ENCODE measurements around the gene PHF23.
A peak's percentile ranks its signal among the peaks of the same experiment; 100 is the strongest.

The PHF23 gene

DNA sequence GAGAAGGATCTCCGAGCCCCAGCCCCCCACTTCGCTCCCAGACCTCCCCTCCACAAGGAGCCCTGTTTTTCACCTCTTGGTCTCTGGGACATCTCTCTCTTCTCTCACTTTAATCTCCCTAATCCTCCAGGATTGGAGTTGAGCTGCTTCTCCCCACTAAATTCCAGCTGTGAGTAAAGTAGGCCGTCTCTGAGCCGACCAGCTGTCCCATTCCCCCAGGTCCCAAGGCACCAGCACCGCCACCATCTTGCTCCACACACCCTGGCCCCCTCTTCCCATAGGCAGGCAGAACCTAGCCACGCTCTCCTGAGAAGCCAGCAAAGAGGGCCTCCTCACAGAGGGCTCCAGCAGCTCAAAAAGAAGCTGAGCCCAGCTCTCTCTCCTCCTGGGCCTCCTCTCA, 20.5 kb downstream of the PHF23 start:
- no peak overlapping the region for H3K4me3 ChIP-seq (ENCODE audit: low read depth, low read length)
- no peak for DNase-seq (ENCODE audit: low read depth)
- TF ChIP-seq, protein P1, sequence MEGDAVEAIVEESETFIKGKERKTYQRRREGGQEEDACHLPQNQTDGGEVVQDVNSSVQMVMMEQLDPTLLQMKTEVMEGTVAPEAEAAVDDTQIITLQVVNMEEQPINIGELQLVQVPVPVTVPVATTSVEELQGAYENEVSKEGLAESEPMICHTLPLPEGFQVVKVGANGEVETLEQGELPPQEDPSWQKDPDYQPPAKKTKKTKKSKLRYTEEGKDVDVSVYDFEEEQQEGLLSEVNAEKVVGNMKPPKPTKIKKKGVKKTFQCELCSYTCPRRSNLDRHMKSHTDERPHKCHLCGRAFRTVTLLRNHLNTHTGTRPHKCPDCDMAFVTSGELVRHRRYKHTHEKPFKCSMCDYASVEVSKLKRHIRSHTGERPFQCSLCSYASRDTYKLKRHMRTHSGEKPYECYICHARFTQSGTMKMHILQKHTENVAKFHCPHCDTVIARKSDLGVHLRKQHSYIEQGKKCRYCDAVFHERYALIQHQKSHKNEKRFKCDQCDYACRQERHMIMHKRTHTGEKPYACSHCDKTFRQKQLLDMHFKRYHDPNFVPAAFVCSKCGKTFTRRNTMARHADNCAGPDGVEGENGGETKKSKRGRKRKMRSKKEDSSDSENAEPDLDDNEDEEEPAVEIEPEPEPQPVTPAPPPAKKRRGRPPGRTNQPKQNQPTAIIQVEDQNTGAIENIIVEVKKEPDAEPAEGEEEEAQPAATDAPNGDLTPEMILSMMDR (conservative IDR thresholded peaks at IDR 0.05; ENCODE audit: low read depth, low read length) = no peak

DNA sequence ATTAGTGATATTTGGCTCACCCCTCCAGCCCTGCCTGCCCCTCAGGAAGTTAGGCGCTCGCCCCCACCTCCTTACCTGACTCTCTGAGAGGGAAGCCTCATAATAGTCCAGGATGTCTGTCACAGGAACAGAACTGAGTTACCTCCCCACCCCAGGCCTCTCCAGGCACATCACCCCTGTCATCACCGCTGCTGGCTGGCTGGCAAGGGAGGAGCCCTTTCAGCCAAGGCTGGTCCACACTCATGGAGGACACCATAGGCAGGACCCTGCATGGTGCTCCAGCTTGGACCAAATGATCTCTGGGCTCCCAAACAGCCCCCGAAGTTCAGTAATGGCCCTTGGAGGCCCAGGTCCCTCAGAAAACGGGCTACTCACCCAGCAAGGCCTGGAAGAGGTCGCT, 21.1 kb downstream of the PHF23 start:
- TF ChIP-seq, protein P1 (conservative IDR thresholded peaks at IDR 0.05; ENCODE audit: low read depth, low read length) = no peak
- H3K4me3 ChIP-seq (ENCODE audit: low read depth, low read length) = no peak overlapping the region
- DNase-seq (ENCODE audit: low read depth) = no peak

DNA sequence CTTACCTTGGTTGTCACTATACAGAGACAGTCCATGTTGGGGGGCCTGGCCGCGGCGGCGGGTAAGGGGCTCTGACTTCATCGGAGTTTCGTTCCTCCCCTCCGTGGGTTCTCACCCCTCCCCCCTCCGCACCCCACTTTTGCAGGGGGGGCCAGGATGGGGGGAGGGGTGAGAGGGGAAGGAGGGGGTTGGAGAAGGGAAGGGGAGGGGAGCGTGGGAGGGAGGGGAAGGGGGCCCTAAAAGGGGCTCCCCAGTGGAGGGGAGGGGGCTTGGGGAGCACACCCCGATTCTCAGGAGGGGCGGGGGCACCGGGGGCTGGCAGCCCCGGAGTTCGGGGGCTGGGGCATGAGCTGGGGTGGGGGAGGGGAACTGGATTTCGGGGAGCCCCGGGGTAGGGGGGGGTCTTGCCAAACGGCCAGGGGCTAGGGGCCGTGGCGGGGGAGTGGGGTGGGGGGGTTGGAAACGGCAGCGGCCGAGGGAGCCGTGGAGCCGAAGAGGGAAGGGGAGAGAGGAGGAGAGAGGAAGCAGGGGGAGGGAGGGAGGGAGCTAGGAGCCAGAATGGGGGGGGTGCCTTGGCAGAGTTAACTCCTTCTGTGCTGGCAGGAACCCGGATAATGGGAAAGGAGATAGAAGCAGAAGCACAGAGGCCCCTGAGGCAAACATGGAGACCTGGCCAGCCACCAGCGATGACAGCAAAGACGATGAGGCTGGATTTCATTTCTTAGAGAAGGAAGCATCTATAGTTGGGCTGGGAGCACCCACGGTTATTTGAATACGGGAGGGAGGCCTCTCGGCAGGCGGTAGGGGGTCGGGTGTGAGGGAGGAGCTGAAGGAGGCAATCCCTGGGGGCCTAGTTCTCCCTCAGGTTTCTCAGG, 21.9 kb downstream of the PHF23 start:
- peak; percentile 85 for DNase-seq (ENCODE audit: low read depth)
- TF ChIP-seq, protein P1 (conservative IDR thresholded peaks at IDR 0.05; ENCODE audit: low read depth, low read length) = no peak
- H3K4me3 ChIP-seq (ENCODE audit: low read depth, low read length) = peak overlapping the region; percentile 64

DNA sequence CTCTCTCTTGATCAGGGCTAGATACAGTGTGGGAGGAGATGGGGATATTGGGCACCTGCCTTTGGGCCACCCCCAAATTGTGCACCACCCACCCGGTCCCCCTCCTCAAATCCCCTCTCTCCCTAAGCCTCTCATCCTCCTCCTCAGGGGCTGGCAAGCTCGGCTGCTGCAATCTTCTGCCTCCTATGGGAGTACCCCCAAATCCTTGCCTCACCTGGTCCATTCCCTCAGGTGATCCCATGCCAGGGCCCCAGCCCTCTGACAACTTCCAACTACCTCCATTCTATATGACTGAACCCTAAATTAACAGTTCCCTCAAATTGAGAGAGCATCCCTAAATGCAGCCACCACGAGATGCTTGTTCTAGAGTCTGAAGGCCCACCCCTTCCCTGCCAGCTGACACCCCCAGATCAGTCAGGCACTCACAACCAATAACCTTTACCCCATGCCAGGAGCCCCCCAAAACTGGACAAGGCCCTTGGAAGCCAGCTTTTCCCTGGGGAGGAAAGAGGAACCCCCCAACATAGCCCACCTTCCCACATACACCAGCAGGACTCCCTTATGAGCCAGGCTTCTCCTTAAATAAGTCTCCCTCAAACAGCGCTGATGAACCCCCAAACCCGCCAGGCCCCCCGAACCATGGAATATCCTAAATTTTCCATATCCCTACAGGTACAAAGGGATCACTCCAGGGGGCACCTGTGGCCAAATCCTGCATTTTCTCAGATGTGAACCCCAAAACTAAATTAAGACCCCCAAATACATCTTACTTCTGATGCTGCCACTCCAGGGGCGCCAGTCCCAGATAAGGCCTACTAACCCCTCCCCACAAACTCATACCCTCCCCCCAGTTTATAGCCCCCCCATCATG, 22.8 kb downstream of the PHF23 start:
- TF ChIP-seq, protein P1 (conservative IDR thresholded peaks at IDR 0.05; ENCODE audit: low read depth, low read length) = no peak
- H3K4me3 ChIP-seq (ENCODE audit: low read depth, low read length) = peak overlapping the region; percentile 64
- DNase-seq (ENCODE audit: low read depth) = no peak

DNA sequence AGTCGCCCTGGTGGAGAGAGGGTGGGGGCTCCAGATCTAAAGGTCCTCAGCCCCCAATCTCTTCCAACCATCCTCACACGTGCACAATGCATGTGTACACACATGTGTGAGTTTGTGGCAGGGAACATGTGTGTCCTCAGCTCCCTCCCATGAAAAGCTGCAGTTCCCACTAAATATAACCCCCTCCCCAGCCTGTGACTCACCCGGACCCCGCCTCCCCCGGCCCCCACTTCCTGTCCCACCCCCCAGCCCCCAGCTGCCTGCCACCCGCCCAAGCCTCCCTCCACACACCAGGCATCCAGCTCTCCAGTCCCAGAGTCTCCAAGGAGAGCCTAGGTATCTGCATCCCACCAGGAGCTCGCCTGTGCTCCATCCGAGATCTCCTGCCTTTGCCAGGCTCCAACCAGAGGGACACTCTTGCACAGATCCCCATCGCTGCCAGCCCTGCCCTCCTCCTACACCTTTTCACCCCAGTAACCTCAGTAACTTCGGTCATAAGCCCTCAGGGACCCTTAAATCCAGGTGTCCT, 23.5 kb downstream of the PHF23 start:
- TF ChIP-seq, protein P1 (conservative IDR thresholded peaks at IDR 0.05; ENCODE audit: low read depth, low read length) = no peak
- DNase-seq (ENCODE audit: low read depth) = no peak
- peak overlapping the region; percentile 64 for H3K4me3 ChIP-seq (ENCODE audit: low read depth, low read length)

DNA sequence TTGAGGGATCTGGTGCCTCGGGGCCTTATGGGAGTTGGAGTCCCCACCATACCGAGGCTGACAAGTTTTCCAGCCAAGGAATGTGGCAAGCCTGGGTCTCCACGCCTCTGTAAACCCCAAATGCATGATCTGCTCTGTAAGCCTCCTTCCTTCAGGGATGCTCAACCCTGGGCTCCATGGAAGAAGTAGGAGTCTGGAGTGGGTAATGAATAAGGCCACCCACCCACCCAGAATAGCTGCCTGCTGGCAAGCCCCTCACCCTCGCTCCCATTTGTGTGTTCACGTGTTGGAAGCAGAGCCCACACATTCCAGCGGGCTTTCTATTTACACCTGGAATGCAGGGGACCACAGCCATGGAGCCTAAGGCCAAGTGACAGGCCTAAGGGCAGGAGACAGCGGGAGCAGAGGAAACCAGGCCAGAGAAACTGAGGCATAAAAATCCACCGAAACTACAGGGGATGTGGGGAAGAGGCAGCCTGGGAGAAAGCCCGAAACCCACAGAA, 24.1 kb downstream of the PHF23 start:
- TF ChIP-seq, protein P1 (conservative IDR thresholded peaks at IDR 0.05; ENCODE audit: low read depth, low read length) = no peak
- peak overlapping the region; percentile 59 for H3K4me3 ChIP-seq (ENCODE audit: low read depth, low read length)
- no peak for DNase-seq (ENCODE audit: low read depth)
